Body of pancreas (tissue), 4 donors: ENCODE measurements around the gene SGK1. TPM values are rescaled to one million over a fixed set of nuclear protein-coding genes. Genes with fewer than 3 reads are reported as not detected.

Source experiments
- ATAC-seq: fragments of 150-250 bp; one replicate; pipeline ENCODE4 v1.9.1; 2016
- DNase-seq, 4 donors: peaks; one replicate each; pipeline ENCODE4 v3.0.0-alpha.2; 2019
- H3K27ac ChIP-seq, 4 donors: fragments of 200-600 bp; sonication (generic); 1 replicate in 3 of 4; 2 replicates in 1 of 4; pipeline versions ENCODE4 v1.5.1 to v1.6.1; 2016 to 2019; ENCODE audit warnings: mild to moderate bottlenecking in 1 of 4, mixed read lengths in 1 of 4, moderate library complexity in 1 of 4
- H3K27me3 ChIP-seq, 2 donors: fragments of 200-600 bp; sonication (generic); one replicate each; pipeline ENCODE4 v1.6.0; 2016; ENCODE audit warnings: mild to moderate bottlenecking in 1 of 2
- H3K36me3 ChIP-seq, 2 donors: fragments of 200-600 bp; sonication (generic); replicated peaks in 1 of 2; 2 replicates each; pipeline ENCODE4 v1.5.1; 2016; ENCODE audit warnings: low read depth in 2 of 2; ENCODE audit not compliant: insufficient read depth in 1 of 2
- H3K4me1 ChIP-seq: fragments of 200-600 bp; sonication (generic); one replicate; pipeline ENCODE4 v1.6.0; 2016
- H3K4me3 ChIP-seq, 2 donors: fragments of 200-600 bp; sonication (generic); 1 replicate in 1 of 2; 2 replicates in 1 of 2; pipeline ENCODE4 v1.5.1; 2016 to 2019
- H3K9me3 ChIP-seq, 3 donors: fragments of 200-600 bp; sonication (generic); 1 replicate in 2 of 3; 2 replicates in 1 of 3; pipeline ENCODE4 v1.5.1; 2016
- CTCF ChIP-seq, 7 experiments: fragments of 450-650 bp in 4 of 7; fragments of 200-600 bp in 3 of 7; sonication (generic) in 3 of 7; IDR thresholded peaks; one replicate each; pipeline ENCODE4 v1.5.1; 2016 to 2019; ENCODE audit warnings: antibody characterized with exemption in 7 of 7
- POLR2A ChIP-seq, 3 donors: fragments of 450-650 bp; IDR thresholded peaks; one replicate each; pipeline ENCODE4 v1.6.1; 2016; ENCODE audit warnings: antibody characterized with exemption in 3 of 3, mild to moderate bottlenecking in 2 of 3
- WGBS, 2 donors: methylation state at CpG; one replicate each; pipeline ENCODE4 v1.1.5; 2017; 5-methylcytosine and 5-hydroxymethylcytosine counted together
- intact Hi-C: fragments of 100-400 bp; cut with DNase I; formaldehyde crosslinking; loops from one replicate; pipeline ENCODE4 v1.15.1; 2023
- total RNA-seq, 2 donors: library from RNA; depleted of rRNA; stranded (reverse); fragments of >200 nt; gene quantifications; one replicate each; pipeline ENCODE4 v1.1.0, GENCODE V29; 2016

SGK1 gene
- total RNA-seq, 2 donors from 2014 or later, result 51.1 to 238 TPM

- ATAC-seq, result no peak
- no peak overlapping the region for H3K4me3 ChIP-seq
- H3K36me3 ChIP-seq, result peaks cover 0 to 2% of the 10 kb centered on the region in 2 donors
- no peak overlapping the region for H3K27ac ChIP-seq
- H3K4me1 ChIP-seq, result peaks cover 55% of the 10 kb centered on the region
- intact Hi-C loops, result no loop called here
- no peaks in the 10 kb centered on the region for H3K27me3 ChIP-seq
- WGBS, 2 donors, result 86 to 90% methylated on average over 8 of the region's 8 CpGs
- H3K9me3 ChIP-seq, result no peaks in the 10 kb centered on the region
- TF ChIP-seq POLR2A (IDR thresholded peaks at IDR 0.05) (no peak), CTCF (IDR thresholded peaks at IDR 0.05) (no peak)
- DNase-seq, result no peak
These were observed 153.6 kb downstream of the SGK1 start for GRCh38 chr6:134164300-134164699.

GRCh38 chr6:134162932-134163331, 155.0 kb downstream of the SGK1 start:
- Histone ChIP-seq H3K9me3 (no peaks in the 10 kb centered on the region), H3K4me1 (peaks cover 41% of the 10 kb centered on the region), H3K27me3 (no peaks in the 10 kb centered on the region), H3K36me3 (no peaks in the 10 kb centered on the region), H3K4me3 (no peak overlapping the region), H3K27ac (no peak overlapping the region)
- intact Hi-C loops, result no loop called here
- DNase-seq (peak in 3 of 4 donors; percentile 27 to 50 (median 35)), ATAC-seq (peak; percentile 75)
- 59 to 61% methylated on average over 3 of the region's 3 CpGs for WGBS, 2 donors
- TF ChIP-seq CTCF (IDR thresholded peaks at IDR 0.05) (no peak), POLR2A (IDR thresholded peaks at IDR 0.05) (no peak)

- DNase-seq (no peak), ATAC-seq (no peak)
- TF ChIP-seq CTCF (IDR thresholded peaks at IDR 0.05) (no peak), POLR2A (IDR thresholded peaks at IDR 0.05) (no peak)
- Histone ChIP-seq H3K27me3 (no peaks in the 10 kb centered on the region), H3K4me1 (peaks cover 25% of the 10 kb centered on the region), H3K36me3 (no peaks in the 10 kb centered on the region), H3K27ac (peak overlapping the region in 1 of 4 donors; percentile 55), H3K4me3 (no peak overlapping the region), H3K9me3 (no peaks in the 10 kb centered on the region)
- 31 to 64% methylated on average over 1 of the region's 1 CpG for WGBS, 2 donors
- intact Hi-C loops, result no loop called here
These were observed 156.9 kb downstream of the SGK1 start for GRCh38 chr6:134161041-134161440.

GRCh38 chr6:134152767-134153485, 165.0 kb downstream of the SGK1 start:
- H3K4me1 ChIP-seq, result peaks cover 15% of the 10 kb centered on the region
- ATAC-seq, result peak; percentile 72
- TF ChIP-seq POLR2A (IDR thresholded peaks at IDR 0.05), result no peak
- TF ChIP-seq CTCF (IDR thresholded peaks at IDR 0.05), result no peak
- 25 to 29% methylated on average over 8 of the region's 8 CpGs for WGBS, 2 donors
- intact Hi-C loops, result loop anchor here (5.0 kb wide), 1 partner anchor 669 kb away; no protein-coding TSS in a partner anchor
- peak overlapping the region in 2 of 4 donors; percentile 14 to 31 for H3K27ac ChIP-seq
- H3K27me3 ChIP-seq, result no peaks in the 10 kb centered on the region
- peak in 2 of 4 donors; percentile 20 to 40 for DNase-seq
- no peak overlapping the region for H3K4me3 ChIP-seq
- H3K36me3 ChIP-seq, result no peaks in the 10 kb centered on the region
- no peaks in the 10 kb centered on the region for H3K9me3 ChIP-seq

GRCh38 chr6:134148566-134148965, 169.3 kb downstream of the SGK1 start:
- DNase-seq, result no peak
- Histone ChIP-seq H3K27ac (no peak overlapping the region), H3K4me1 (peaks cover 15% of the 10 kb centered on the region), H3K27me3 (no peaks in the 10 kb centered on the region), H3K36me3 (no peaks in the 10 kb centered on the region), H3K4me3 (no peak overlapping the region), H3K9me3 (no peaks in the 10 kb centered on the region)
- 58 to 62% methylated on average over 2 of the region's 2 CpGs for WGBS, 2 donors
- no peak for ATAC-seq
- no peak for TF ChIP-seq CTCF (IDR thresholded peaks at IDR 0.05)
- no peak for TF ChIP-seq POLR2A (IDR thresholded peaks at IDR 0.05)
- intact Hi-C loops, result no loop called here
